ENCODE data around the gene KLK2.

KLK2 gene

DNA sequence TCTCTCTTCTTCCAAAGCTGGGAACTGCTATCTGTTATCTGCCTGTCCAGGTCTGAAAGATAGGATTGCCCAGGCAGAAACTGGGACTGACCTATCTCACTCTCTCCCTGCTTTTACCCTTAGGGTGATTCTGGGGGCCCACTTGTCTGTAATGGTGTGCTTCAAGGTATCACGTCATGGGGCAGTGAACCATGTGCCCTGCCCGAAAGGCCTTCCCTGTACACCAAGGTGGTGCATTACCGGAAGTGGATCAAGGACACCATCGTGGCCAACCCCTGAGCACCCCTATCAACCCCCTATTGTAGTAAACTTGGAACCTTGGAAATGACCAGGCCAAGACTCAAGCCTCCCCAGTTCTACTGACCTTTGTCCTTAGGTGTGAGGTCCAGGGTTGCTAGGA, 13.4 kb upstream of the KLK2 start:
- TF ChIP-seq, protein P1, sequence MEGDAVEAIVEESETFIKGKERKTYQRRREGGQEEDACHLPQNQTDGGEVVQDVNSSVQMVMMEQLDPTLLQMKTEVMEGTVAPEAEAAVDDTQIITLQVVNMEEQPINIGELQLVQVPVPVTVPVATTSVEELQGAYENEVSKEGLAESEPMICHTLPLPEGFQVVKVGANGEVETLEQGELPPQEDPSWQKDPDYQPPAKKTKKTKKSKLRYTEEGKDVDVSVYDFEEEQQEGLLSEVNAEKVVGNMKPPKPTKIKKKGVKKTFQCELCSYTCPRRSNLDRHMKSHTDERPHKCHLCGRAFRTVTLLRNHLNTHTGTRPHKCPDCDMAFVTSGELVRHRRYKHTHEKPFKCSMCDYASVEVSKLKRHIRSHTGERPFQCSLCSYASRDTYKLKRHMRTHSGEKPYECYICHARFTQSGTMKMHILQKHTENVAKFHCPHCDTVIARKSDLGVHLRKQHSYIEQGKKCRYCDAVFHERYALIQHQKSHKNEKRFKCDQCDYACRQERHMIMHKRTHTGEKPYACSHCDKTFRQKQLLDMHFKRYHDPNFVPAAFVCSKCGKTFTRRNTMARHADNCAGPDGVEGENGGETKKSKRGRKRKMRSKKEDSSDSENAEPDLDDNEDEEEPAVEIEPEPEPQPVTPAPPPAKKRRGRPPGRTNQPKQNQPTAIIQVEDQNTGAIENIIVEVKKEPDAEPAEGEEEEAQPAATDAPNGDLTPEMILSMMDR (IDR thresholded peaks at IDR 0.05; ENCODE audit: low read depth, low read length) = no peak
- DNase-seq (ENCODE audit: low read depth in 2 of 2) = no peak
- no peak overlapping the region for H3K4me3 ChIP-seq (replicated peaks in 1 of 2; ENCODE audit: low read depth in 2 of 2, low read length in 2 of 2)

DNA sequence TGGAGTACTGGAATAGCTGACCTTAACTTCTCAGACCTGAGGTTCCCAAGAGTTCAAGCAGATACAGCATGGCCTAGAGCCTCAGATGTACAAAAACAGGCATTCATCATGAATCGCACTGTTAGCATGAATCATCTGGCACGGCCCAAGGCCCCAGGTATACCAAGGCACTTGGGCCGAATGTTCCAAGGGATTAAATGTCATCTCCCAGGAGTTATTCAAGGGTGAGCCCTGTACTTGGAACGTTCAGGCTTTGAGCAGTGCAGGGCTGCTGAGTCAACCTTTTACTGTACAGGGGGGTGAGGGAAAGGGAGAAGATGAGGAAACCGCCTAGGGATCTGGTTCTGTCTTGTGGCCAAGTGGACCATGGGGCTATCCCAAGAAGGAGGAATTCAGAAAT, 12.2 kb upstream of the KLK2 start:
- no peak for DNase-seq (ENCODE audit: low read depth in 2 of 2)
- TF ChIP-seq, protein P1 (IDR thresholded peaks at IDR 0.05; ENCODE audit: low read depth, low read length) = no peak

DNA sequence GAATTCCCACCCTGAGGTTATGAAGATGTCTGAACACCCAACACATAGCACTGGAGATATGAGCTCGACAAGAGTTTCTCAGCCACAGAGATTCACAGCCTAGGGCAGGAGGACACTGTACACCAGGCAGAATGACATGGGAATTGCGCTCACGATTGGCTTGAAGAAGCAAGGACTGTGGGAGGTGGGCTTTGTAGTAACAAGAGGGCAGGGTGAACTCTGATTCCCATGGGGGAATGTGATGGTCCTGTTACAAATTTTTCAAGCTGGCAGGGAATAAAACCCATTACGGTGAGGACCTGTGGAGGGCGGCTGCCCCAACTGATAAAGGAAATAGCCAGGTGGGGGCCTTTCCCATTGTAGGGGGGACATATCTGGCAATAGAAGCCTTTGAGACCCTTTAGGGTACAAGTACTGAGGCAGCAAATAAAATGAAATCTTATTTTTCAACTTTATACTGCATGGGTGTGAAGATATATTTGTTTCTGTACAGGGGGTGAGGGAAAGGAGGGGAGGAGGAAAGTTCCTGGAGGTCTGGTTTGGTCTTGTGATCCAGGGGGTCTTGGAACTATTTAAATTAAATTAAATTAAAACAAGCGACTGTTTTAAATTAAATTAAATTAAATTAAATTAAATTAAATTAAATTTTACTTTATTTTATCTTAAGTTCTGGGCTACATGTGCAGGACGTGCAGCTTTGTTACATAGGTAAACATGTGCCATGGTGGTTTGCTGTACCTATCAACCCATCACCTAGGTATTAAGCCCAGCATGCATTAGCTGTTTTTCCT, 11.5 kb upstream of the KLK2 start:
- H3K4me3 ChIP-seq (replicated peaks in 1 of 2; ENCODE audit: low read depth in 2 of 2, low read length in 2 of 2) = no peak overlapping the region
- TF ChIP-seq, protein P1 (IDR thresholded peaks at IDR 0.05; ENCODE audit: low read depth, low read length) = no peak
- DNase-seq (ENCODE audit: low read depth in 2 of 2) = no peak

More for the DNA sequence above, 12.2 kb upstream of the KLK2 start:
- H3K4me3 ChIP-seq (replicated peaks in 1 of 2; ENCODE audit: low read depth in 2 of 2, low read length in 2 of 2) = no peak overlapping the region

DNA sequence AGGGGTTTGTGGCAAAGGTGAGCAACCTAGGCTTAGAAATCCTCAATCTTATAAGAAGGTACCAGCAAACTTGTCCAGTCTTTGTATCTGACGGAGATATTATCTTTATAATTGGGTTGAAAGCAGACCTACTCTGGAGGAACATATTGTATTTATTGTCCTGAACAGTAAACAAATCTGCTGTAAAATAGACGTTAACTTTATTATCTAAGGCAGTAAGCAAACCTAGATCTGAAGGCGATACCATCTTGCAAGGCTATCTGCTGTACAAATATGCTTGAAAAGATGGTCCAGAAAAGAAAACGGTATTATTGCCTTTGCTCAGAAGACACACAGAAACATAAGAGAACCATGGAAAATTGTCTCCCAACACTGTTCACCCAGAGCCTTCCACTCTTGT, 3.8 kb upstream of the KLK2 start:
- TF ChIP-seq, protein P1 (IDR thresholded peaks at IDR 0.05; ENCODE audit: low read depth, low read length) = no peak
- H3K4me3 ChIP-seq (replicated peaks in 1 of 2; ENCODE audit: low read depth in 2 of 2, low read length in 2 of 2) = no peak overlapping the region
- no peak for DNase-seq (ENCODE audit: low read depth in 2 of 2)

DNA sequence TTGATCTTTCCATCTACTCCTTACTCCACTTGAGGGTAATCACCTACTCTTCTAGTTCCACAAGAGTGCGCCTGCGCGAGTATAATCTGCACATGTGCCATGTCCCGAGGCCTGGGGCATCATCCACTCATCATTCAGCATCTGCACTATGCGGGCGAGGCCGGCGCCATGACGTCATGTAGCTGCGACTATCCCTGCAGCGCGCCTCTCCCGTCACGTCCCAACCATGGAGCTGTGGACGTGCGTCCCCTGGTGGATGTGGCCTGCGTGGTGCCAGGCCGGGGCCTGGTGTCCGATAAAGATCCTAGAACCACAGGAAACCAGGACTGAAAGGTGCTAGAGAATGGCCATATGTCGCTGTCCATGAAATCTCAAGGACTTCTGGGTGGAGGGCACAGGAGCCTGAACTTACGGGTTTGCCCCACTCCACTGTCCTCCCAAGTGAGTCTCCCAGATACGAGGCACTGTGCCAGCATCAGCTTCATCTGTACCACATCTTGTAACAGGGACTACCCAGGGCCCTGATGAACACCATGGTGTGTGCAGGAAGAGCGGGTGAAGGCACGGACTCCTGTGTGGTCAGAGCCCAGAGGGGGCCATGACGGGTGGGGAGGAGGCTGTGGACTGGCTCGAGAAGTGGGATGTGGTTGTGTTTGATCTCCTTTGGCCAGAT, 2.7 kb upstream of the KLK2 start:
- TF ChIP-seq, protein P1 (IDR thresholded peaks at IDR 0.05; ENCODE audit: low read depth, low read length) = peak; percentile 18
- peak; percentile 3 to 28 for DNase-seq (ENCODE audit: low read depth in 2 of 2)
- no peak overlapping the region for H3K4me3 ChIP-seq (replicated peaks in 1 of 2; ENCODE audit: low read depth in 2 of 2, low read length in 2 of 2)

DNA sequence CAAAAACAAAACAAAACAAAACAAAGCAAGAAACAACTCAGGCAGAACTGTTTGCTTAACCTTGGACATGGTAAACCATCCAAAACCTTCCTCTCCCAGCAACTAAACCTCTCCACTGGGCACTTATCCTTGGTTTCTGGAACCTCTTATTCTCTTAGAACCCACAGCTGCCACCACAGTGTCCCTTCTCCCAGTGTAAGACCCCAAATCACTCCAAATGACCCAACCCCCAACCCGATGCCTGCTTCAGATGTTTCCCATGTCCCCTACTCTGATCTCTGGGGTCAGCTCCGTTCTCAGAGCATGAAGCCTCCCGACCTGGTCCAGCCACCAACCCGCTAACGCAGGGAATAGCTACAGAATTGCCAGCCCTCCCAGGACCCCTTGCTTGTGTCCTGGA, 972 bp downstream of the KLK2 start:
- DNase-seq (ENCODE audit: low read depth in 2 of 2) = no peak
- TF ChIP-seq, protein P1 (IDR thresholded peaks at IDR 0.05; ENCODE audit: low read depth, low read length) = no peak
- H3K4me3 ChIP-seq (replicated peaks in 1 of 2; ENCODE audit: low read depth in 2 of 2, low read length in 2 of 2) = no peak overlapping the region

Data from cardiac fibroblast (primary cell).